ENCODE data around the gene COMT.
"Not testable (repeated sequence)": the region's sequence is repeated elsewhere in the genome, so short reads cannot be mapped to it uniquely, and the experiment has no call there.

COMT gene

DNA sequence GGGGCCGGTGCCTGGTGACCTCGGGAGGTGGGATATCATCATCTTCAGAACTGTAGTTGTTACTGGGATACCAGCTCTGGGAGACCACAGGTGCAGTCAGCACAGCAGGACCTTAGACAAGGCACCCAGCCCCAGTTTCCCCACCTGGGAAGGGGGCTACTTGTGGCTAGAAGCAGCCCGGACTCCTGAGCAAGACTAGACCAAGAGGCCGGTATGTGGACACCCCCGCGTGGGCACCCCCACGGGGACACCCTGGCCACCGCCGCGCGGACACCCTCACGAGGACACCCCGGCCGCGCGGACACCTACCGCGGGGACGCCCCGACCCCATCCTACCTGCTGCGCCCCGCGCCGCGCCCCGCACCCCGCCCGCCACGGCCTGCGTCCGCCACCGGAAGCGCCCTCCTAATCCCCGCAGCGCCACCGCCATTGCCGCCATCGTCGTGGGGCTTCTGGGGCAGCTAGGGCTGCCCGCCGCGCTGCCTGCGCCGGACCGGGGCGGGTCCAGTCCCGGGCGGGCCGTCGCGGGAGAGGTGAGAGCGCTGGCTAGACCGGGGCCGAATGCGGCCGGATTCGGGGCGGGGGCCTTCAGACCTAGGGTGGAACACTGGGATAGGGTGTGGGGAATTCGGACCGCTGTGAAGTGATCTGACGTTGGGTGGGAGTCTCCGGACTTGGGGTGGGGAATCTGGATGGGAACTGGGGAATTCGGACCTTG is at the start of gene COMT, which contains the start of gene TXNRD2:
Gene COMT (plus strand): TSS at position 408 of the 718 bp plus-strand sequence. CDS start 20,755 bp downstream, outside the sequence.
Gene TXNRD2 (minus strand): TSS at position 454 of the 718 bp plus-strand sequence. CDS start 15 bp downstream, at position 439.
- no peak for FAIRE-seq

DNA sequence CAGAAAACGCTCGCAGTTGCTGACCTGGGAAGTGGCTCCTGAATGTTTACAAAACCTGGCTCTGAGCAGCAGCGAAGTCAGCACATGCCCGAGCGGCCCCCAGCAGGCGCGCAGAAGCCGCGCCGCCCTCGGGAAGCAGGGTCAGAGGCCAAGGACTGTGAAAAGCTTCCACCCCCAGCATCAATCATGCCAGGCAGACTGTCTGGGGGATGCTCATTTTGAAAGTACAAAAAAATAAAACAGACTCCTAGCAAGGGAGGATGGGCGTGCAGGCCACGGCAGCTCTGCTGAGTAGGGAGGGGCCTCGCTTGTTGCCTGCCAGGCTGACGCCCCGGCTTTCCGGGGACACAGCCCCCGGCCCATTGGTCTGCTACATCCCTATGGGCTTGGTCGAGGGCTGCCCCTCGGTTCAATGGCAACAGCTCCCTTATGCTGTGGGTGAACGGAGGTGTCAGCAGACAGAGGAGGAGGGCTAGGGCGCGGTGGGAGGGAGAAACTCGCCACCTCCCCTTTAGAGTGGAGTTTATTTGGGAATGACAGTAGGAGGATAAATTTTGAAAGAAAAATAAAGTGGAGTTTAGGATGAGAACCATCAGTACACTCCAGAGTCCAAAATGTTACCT is 49.2 kb upstream of the COMT start:
- no peak for FAIRE-seq

DNA sequence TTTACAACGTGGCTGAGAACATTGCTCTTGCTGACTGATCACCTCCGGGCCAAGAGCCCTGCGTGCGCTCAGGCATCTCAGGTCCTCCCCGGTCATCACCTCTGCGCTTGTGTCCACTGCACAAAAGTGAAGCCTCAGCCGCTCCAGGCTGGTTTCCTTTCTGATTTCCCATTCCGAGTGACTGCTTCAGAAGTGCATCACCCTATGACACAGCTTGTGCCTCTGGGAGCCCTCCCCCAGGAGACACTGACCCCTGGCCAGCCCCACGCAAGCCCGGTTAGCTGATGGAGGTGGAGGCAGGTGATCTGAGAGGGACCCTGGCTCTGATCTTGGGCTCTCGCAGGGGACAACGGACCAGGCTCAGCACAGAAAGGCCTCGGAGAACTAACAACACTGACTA is 48.6 kb upstream of the COMT start:
- FAIRE-seq: no peak

DNA sequence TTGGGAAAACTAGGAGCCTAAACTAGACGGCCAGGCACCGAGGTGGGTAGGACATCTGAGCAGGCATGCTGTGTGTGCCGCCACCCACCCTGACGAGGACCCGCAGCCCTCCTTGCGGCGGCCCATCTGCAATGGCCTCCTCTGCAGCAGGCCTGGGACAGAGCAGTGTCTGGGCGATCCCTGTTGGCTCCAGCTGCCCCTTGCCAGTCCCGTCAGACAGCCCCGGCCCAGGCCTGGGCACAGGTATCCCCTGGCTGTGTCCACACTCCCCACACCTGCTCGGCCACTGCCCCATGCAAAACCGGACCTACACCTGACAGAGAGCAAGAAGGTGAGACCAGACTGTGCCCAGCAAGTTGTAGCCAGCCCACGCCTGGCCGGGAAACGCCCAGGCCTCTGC is 48.2 kb upstream of the COMT start:
- FAIRE-seq: no peak

DNA sequence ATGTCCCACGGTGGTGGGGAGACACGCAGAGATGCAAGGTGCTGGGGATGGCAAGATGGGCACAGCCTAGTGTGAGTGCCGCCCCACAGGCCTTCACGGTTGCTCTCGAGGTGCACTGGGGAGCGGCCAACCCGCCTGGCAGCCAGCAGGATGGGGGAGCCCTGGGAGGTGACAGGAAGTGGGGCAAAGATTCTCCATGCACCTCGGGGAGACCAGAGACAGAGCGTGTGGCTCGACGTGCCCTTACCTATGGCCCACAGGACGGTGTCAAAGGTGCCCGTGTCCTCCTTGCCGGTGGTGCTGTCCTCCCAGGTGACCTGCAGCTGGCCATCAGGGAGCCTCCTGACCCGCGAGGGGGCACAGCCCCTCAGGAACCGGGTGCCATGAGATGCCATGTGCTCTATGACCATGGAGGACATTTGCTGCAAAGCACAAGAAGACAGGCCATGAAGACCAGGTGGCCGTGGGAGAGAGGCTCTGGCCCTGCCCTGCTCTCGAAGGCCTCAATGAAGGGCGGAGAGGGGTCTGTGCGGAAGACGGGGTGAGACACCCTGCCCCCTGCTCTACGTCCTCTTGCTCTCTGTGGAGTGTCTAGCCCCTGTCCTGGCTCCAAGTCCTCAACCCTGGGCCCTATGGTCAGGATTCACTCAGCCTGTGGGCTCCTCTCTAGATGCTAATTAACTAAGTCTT is 46.3 kb upstream of the COMT start:
- no peak for FAIRE-seq

DNA sequence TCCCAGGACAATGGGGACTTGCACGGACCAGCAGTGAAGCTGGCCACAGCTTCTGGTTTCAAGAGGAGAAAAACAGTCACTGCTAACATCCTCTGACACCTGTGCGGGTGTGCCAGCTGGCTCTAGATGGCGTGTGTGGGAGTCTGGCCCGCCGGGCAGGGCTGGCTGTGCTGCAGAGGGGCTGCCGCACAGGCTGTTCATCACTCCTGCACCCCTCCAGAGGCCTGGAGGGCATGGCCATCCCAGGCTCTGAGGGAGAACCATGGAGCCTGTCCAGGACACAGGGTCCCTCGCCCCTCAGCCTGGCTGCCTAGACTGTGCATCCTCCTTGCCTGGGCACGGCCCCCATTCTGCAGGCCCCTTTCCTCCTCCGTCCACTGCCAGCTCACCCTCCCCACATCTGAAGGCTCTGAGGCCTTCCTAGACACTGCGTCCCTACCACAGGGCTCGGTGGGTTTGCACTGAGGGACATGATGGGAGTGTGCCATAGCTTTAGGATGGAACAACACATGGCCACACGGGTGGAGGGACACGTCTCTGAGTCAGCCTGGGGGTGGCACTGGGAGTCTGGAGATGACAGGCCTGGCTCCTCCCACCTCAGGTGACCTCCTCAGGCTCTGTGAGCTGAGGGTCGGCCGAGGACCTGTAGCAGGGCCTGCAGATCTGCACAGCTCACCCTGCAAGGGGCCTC is 44.8 kb upstream of the COMT start:
- FAIRE-seq: no peak

DNA sequence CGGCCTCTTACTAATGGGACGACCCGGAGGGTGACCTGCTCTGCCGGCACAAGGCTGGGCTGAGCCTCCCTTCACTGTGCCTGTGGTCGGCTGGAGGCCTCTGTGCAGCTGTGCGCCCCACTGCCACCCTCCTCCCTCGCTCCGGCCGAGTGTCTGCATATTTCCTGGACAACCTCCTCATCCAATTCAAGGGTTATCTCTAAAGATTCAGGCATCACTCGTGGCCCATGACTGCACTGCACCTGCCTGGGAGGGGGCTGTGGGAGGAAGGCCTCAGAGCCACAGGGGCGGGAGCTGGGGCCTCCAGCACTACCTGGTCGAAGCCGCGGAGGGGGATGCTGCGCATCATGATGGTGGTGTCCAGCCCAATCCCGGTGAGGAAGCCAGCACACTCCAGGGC is 43.8 kb upstream of the COMT start:
- no peak for FAIRE-seq

DNA sequence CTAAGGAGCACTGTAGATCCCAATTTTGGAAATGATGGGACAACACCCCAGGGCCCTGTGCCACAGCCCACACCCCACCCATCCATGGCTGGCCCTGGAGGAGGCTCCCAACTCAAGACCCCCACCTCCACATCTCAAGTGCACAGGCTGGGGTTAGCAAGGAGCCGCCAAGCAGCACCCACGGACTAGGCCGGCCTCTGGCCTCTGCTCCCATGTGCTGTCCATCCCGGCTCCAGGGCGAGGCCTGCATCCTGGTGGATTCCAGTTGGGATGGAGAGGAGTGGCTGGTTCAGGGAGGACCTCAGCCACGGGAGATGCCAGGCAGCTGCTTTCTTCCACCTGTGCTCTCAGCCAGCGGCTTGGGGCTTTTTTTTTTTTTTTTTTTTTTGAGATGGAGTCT is 43.4 kb upstream of the COMT start:
- no peak for FAIRE-seq

DNA sequence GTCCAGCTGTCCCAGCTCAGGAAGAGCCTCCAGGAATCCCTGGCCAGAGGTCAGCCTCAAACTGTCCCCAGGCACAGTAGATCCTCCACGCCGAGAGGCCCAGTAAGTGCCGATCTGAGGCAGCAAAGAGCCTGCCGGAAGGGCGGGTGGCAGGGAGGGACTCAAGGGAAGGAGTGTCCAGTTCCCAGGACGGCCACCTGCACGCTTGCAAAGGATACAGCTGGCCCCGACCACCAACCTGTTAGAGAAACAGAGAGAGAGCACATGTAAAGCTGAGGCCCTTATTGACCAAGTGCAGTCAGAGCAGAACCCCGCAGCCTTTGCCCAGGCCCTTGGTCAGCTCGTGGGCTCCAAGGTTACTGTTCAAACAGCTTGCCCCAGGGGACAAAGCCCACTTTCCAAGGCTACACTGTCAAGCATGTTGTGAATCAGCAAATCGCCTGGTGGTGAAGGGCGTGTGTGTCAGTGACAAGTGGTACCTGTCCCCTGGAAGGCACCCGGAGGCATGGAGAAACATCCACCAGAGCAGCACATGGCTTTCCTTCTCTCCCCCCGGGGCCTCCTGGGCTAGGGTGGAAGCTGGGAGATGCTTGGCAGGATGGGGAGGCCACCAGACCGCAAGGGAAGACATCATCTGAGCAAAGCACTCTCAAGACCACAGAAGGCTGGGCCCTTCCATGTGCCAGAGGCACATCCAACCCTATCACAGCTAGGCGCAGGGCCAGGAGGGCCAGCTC is 42.6 kb upstream of the COMT start:
- no peak for FAIRE-seq

DNA sequence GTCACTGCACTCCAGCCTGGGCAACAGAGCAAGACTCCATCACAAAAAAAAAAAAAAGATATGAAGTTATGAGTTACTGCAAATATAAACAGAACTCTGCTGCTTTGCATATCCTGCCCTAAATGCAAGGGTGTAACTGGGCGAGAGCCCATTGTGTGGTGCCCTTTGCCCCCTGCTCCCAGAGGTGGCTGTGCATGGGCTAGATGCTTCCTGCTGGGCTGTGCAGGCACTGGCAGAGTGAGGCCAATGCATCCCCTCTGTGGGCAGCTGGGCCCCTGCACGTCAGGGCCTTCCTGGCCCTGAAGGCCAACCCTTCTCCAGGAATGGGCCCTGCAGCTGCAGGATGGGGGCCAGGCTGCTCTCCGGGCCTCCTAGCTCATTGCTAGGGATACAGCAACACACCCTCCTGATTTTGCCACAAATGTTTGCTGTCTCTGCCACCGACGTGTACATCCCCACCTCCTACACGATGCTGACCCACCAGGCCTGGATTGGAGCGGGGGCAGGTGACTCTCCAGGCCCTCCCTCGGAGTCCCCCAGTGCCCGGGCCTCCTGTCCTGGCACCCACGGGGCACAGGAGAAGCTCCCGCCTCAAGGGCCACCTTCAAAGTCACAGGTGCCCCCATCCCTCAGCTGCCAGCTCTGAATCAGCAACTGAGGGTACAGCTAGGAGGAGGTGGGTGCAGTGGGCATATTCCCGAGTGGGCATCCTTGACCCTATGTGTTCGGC is 40.7 kb upstream of the COMT start:
- no peak for FAIRE-seq

DNA sequence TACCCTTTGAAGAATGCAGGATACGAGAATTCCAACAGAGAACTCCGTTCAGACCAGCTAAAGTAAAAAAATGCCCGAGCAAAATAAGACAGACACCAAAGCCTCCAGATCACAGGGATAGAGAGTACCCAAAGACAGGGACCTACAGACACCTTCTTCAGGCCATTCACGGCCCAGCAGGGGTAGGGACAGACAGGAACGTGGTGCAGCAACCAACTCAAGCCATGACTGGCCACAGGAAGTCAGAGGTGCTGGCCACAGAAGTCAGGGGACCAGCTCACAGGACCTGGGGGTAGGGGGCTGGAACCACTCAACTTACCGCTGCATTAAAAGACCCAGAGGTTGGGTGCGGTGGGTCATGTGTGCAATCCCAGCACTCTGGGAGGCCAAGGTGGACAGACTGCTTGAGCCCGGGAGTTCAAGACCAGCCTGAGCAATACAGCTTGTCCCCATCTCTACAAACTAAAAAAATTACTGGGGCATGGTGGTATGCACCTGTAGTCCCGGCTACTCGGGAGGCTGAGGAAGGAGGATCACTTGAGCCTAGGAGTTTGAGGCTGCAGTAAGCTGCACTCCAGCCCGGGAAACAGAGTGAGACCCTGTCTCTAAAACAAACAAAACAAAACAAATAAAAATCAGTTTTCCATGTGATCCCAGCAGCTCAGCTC is 39.9 kb upstream of the COMT start:
- FAIRE-seq: no peak

DNA sequence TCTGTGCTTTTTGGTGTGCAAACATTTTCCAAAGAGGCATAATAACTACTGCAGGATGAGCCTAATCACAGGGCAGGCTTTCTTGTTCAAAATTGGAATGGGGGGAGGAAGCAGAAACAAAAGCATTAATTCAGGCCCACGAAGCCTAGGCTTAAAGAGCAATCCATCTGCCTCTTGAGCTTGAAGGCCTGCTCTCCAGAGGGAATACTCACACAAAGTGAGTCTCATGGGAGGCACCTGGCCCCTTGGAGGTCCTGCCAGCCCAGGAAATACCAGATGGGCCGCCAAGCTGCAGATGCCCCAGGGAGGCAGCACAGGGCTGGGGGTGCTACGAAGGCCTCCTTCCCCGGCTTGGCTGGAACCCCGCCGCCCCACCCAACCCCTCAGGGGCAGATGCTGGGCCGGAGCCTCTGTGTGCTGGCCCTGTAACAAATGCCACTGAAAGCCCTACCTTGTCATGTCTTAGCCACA is 39.3 kb upstream of the COMT start:
- FAIRE-seq: no peak

DNA sequence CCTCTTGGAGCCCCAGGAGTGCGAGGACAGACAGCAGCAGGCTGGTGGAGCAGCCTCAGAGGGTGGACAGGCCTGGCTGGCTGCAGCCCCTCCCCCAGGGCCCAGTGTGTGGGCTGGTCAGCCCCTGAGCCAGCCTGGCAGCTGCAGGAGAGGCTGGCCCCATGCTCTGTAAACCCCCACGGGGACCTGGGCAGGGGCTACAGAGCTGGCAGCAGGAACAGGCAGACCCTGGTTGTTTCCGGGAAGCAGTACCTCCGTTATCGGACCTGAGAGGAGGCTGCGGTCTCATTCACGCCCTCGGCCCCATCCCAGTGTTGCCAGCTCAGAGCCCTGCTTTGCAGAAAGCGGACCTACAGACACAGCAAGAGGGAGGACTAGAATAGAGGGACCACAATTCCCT is 38.5 kb upstream of the COMT start:
- FAIRE-seq: no peak

DNA sequence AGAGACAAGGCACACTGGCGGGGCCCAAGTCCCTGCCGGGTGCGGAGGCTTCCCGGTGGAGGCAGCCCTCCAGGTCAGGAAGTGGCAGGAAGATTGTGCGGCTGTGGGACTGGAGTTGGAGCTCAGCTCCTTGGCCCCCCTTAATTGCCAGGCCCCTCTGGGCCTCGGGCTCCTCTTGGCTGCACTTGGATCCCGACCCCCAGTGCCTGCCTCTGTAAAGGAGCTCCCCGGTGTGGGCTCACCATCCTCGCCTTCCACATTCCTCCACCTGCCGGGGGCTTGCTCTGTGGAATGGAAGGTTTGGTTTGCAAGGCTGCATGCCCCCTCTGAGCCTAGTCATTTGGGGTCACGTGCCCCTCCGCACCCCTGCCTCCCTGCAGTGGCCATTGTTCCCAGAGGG is 38.1 kb upstream of the COMT start:
- FAIRE-seq: no peak

DNA sequence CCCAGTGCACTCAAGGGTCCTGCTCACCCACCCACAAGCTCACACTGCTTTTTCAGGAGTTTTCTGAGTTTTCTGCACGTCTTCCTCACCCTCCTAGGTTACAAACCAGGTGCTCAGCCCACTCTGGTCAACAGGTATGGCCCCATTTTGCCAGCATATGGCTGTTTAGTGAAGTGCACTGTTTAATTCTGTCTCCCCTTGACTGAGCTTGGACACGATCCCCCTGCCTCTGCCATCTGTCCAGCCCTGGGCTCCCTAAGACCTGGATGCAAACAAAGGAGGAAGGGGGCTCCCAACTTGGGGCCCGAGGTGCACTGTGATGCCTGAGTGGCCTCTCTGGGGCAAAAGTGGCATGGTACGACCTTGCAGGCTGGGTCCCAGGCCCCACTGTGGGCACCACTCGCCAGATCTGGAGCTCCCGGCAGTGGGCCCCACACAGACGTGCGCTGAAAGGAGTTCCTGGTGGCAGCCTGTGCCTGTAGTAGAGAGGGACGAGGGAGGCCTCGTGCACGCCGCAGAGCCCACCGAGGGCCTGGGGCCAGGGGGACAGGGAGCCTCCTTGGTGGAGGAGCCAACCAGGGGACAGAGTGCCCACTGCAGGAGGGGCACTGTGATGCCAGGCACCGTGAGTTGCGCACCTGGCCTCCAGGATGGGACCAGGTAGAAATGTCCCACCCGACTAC is 37.3 kb upstream of the COMT start:
- FAIRE-seq: no peak

DNA sequence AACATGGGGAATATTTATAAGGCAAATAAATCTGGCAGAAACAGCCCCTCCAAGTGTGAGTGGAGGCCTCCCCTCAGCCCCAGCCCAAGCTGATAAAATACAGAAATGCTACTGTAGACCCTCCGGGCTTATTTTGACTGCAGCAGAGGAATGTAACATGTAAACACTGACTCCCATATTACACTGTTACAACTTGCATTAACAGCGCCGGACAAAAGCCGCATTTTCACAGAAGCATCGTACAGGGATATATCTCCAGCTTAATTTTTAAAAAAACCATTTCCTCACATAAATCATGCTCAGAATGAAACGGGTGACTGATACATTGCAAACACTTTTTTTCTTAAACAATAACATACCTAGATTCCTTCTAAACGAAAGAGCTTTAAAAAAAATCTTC is 36.6 kb upstream of the COMT start:
- no peak for FAIRE-seq

DNA sequence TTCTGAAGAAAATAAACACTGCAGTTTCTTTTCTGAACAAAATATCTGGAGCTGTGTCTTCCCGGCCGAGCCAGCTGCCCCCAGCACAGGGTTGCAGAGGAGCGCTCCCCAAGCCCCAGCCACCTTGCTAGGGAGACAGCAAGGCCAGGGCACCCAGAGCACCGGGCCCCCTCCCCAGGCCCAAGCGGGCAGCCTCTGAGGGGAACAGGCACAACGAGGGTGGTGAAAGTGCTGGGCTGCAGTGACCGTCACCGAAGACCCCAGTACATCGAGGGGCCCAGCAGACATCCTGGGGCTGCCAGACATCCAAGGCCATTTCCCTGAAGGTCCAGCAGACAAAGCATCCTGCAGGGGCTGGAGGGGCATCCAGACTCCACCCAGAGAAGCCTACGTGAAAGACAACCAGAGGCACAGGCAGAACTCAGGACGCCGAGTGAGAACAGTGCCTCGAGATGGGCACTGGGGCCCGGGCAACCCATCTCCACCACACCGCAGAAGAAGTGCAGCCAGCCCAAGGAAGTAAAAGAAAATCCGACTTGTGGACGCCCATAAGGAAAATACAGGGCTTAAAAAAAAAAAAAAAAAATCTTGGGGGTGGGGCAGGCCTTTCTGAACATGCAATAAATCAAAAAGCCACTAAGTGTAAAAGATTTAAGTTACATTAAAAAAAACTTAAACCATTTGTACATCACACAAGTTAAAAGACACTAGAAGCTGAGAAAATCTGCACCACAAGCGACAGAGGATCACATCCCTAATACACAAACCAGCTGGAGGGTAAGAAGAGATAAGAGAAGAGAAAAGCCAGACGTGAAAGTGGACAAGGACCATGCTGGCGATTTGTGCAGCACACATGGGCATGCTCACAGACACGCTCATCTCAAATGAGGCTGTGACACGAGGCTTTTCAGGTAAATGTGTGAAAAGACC is 36.0 kb upstream of the COMT start:
- no peak for FAIRE-seq

DNA sequence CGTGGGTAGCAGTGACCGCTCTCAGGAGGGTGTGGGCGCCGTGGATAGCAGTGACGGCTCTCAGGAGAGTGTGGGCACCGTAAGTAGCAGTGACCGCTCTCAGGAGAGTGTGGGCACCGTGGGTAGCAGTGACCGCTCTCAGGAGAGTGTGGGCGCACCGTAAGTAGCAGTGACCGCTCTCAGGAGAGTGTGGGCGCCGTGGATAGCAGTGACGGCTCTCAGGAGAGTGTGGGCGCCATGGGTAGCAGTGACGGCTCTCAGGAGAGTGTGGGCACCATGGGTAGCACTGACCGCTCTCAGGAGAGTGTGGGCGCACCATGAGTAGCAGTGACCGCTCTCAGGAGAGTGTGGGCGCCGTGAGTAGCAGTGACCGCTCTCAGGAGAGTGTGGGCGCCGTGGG is 34.7 kb upstream of the COMT start:
- FAIRE-seq: not testable (repeated sequence)

DNA sequence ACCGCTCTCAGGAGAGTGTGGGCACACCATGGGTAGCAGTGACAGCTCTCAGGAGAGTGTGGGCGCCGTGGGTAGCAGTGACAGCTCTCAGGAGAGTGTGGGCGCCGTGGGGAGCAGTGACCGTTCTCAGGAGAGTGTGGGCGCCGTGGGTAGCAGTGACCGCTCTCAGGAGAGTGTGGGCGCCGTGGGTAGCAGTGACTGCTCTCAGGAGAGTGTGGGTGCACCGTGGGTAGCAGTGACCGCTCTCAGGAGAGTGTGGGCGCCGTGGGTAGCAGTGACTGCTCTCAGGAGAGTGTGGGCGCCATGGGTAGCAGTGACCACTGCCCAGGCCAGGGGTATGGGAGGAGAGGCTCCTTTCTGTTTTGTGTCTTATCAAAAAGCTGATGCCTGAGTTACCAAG is 33.7 kb upstream of the COMT start:
- FAIRE-seq: not testable (repeated sequence)
